SK-N-MC (cell line): ENCODE measurements around the gene GPM6B.

Experiments used
- EZH2 ChIP-seq: fragments of 200-600 bp; sonication (generic); IDR thresholded peaks from one replicate; pipeline ENCODE4 v1.6.1; 2017; ENCODE audit warnings: antibody characterized with exemption
- POLR2AphosphoS5 ChIP-seq: IDR thresholded peaks from 2 replicates; pipeline ENCODE4 v1.6.1; 2012; ENCODE audit warnings: mild to moderate bottlenecking, low read depth, low read length, borderline replicate concordance

GRCh38 chrX:13857804-13858203, 40.9 kb upstream of the GPM6B start:
- TF ChIP-seq EZH2 (no peak), POLR2AphosphoS5 (no peak)
